Glutamatergic neuron (in vitro differentiated cells): ENCODE data around the gene VTI1A. TPM values are rescaled to one million over a fixed set of nuclear protein-coding genes. Genes with fewer than 3 reads are reported as not detected.

Experiments
- DNase-seq: peaks from one replicate; pipeline ENCODE4 v3.0.0; 2022
- H3K27ac Mint-ChIP-seq: one replicate; pipeline ENCODE4 v1.8.0; 2020; ENCODE audit warnings: mild to moderate bottlenecking, mixed read lengths, inconsistent platforms; ENCODE audit not compliant: unreplicated experiment
- H3K27me3 Mint-ChIP-seq: one replicate; pipeline ENCODE4 v1.8.0; 2020; ENCODE audit warnings: mild to moderate bottlenecking, moderate library complexity, mixed read lengths, inconsistent platforms; ENCODE audit not compliant: unreplicated experiment
- H3K36me3 Mint-ChIP-seq: one replicate; pipeline ENCODE4 v1.8.0; 2020; ENCODE audit warnings: mild to moderate bottlenecking, mixed read lengths, inconsistent platforms; ENCODE audit not compliant: unreplicated experiment
- H3K4me1 Mint-ChIP-seq: one replicate; pipeline ENCODE4 v1.8.0; 2020; ENCODE audit warnings: mild to moderate bottlenecking, low read depth, mixed read lengths, inconsistent platforms; ENCODE audit not compliant: unreplicated experiment
- H3K4me3 Mint-ChIP-seq: one replicate; pipeline ENCODE4 v1.8.0; 2020; ENCODE audit warnings: mild to moderate bottlenecking, mixed read lengths, inconsistent platforms; ENCODE audit not compliant: unreplicated experiment
- H3K9me3 Mint-ChIP-seq: one replicate; pipeline ENCODE4 v1.8.0; 2020; ENCODE audit warnings: mild to moderate bottlenecking, moderate library complexity, mixed read lengths, inconsistent platforms; ENCODE audit not compliant: unreplicated experiment
- CTCF ChIP-seq: fragments of 200-600 bp; sonication (generic); IDR thresholded peaks from one replicate; pipeline ENCODE4 v1.5.0; 2021; ENCODE audit not compliant: partially characterized antibody, unreplicated experiment
- total RNA-seq: library from RNA; stranded (reverse); fragmentation: NEBNext Ultra II Directional; extraction: Animal tissue kit (Norgen Biotek cat#: 25700); gene quantifications from one replicate; pipeline ENCODE4 v1.2.1, GENCODE V29; 2021; ENCODE audit not compliant: unreplicated experiment

The VTI1A gene
- total RNA-seq, 1 donor from 2014 or later: 61.0 TPM

- Mint-ChIP-seq H3K9me3 (peaks cover 8% of the 10 kb centered on the region), H3K27ac (no peak overlapping the region), H3K27me3 (no peaks in the 10 kb centered on the region), H3K36me3 (peaks cover 4% of the 10 kb centered on the region), H3K4me1 (peaks cover 4% of the 10 kb centered on the region), H3K4me3 (no peak overlapping the region)
- no peak for DNase-seq
- no peak for TF ChIP-seq CTCF
These were observed 355.5 kb downstream of the VTI1A start for GRCh38 chr10:112802411-112803022.

- Mint-ChIP-seq H3K9me3 (peaks cover 9% of the 10 kb centered on the region), H3K36me3 (peaks cover 4% of the 10 kb centered on the region), H3K4me3 (no peak overlapping the region), H3K4me1 (peaks cover 10% of the 10 kb centered on the region), H3K27me3 (no peaks in the 10 kb centered on the region), H3K27ac (peak overlapping the region; percentile 81)
- no peak for TF ChIP-seq CTCF
- no peak for DNase-seq
These were observed 357.0 kb downstream of the VTI1A start for GRCh38 chr10:112803961-112804401.

- Mint-ChIP-seq H3K9me3 (peaks cover 8% of the 10 kb centered on the region), H3K27ac (no peak overlapping the region), H3K4me3 (no peak overlapping the region), H3K27me3 (no peaks in the 10 kb centered on the region), H3K4me1 (peaks cover 18% of the 10 kb centered on the region), H3K36me3 (peaks cover 4% of the 10 kb centered on the region)
- no peak for TF ChIP-seq CTCF
- DNase-seq: no peak
These were observed 358.2 kb downstream of the VTI1A start for GRCh38 chr10:112805254-112805590.

- Mint-ChIP-seq H3K27ac (no peak overlapping the region), H3K4me1 (peaks cover 22% of the 10 kb centered on the region), H3K27me3 (no peaks in the 10 kb centered on the region), H3K9me3 (peaks cover 8% of the 10 kb centered on the region), H3K4me3 (no peak overlapping the region), H3K36me3 (peaks cover 4% of the 10 kb centered on the region)
- no peak for DNase-seq
- TF ChIP-seq CTCF: no peak
These were observed 358.7 kb downstream of the VTI1A start for GRCh38 chr10:112805701-112806100.

- H3K27me3 Mint-ChIP-seq: no peaks in the 10 kb centered on the region
- peaks cover 6% of the 10 kb centered on the region for H3K9me3 Mint-ChIP-seq
- no peak overlapping the region for H3K4me3 Mint-ChIP-seq
- no peaks in the 10 kb centered on the region for H3K36me3 Mint-ChIP-seq
- H3K27ac Mint-ChIP-seq: no peak overlapping the region
- H3K4me1 Mint-ChIP-seq: peaks cover 26% of the 10 kb centered on the region
- no peak for DNase-seq
- TF ChIP-seq CTCF: no peak
These were observed 360.0 kb downstream of the VTI1A start for GRCh38 chr10:112807013-112807412.
